ENCODE measurements around the gene PCMT1.
"Not testable (repeated sequence)": the region's sequence is repeated elsewhere in the genome, so short reads cannot be mapped to it uniquely, and the experiment has no call there.

PCMT1 gene

GRCh38 chr6:149842331-149842730, 92.8 kb downstream of the PCMT1 start:
- Histone ChIP-seq H3K4me1 (peaks cover 25% of the 10 kb centered on the region), H3K9ac (no peak overlapping the region), H3K36me3 (ENCODE audit: control insufficient read depth, insufficient read depth, low read length) (no peaks in the 10 kb centered on the region), H3K79me2 (peaks cover 18% of the 10 kb centered on the region), H3K27me3 (ENCODE audit: control insufficient read depth, insufficient read depth, low read length) (no peaks in the 10 kb centered on the region), H3K27ac (no peak overlapping the region), H3K4me3 (ENCODE audit: low read depth, low read length) (no peak overlapping the region), H3K4me2 (ENCODE audit: low read length) (no peak overlapping the region), H2AFZ (no peak overlapping the region), H3K9me3 (ENCODE audit: control insufficient read depth, low read length) (no peaks in the 10 kb centered on the region)
- no peak for TF ChIP-seq CTCF (IDR thresholded peaks at IDR 0.05)

- Histone ChIP-seq H3K79me2 (peaks cover 18% of the 10 kb centered on the region), H2AFZ (no peak overlapping the region), H3K4me1 (peaks cover 31% of the 10 kb centered on the region), H3K9ac (no peak overlapping the region), H3K27me3 (ENCODE audit: control insufficient read depth, insufficient read depth, low read length) (no peaks in the 10 kb centered on the region), H3K9me3 (ENCODE audit: control insufficient read depth, low read length) (no peaks in the 10 kb centered on the region), H3K4me3 (ENCODE audit: low read depth, low read length) (no peak overlapping the region), H3K36me3 (ENCODE audit: control insufficient read depth, insufficient read depth, low read length) (no peaks in the 10 kb centered on the region), H3K27ac (no peak overlapping the region), H3K4me2 (ENCODE audit: low read length) (no peak overlapping the region)
- no peak for TF ChIP-seq CTCF (IDR thresholded peaks at IDR 0.05)
These were observed 93.6 kb downstream of the PCMT1 start for GRCh38 chr6:149843051-149843633.

GRCh38 chr6:149844036-149844435, 94.5 kb downstream of the PCMT1 start:
- H3K4me2 ChIP-seq (ENCODE audit: low read length); H2AFZ ChIP-seq; H3K9ac ChIP-seq; H3K27me3 ChIP-seq (ENCODE audit: control insufficient read depth, insufficient read depth, low read length); H3K36me3 ChIP-seq (ENCODE audit: control insufficient read depth, insufficient read depth, low read length); H3K27ac ChIP-seq; H3K9me3 ChIP-seq (ENCODE audit: control insufficient read depth, low read length); H3K4me3 ChIP-seq (ENCODE audit: low read depth, low read length): not testable (repeated sequence)
- H3K4me1 ChIP-seq, result peaks cover 31% of the 10 kb centered on the region
- H3K79me2 ChIP-seq, result peaks cover 18% of the 10 kb centered on the region

- no peak for TF ChIP-seq CTCF (IDR thresholded peaks at IDR 0.05)
These were observed 94.9 kb downstream of the PCMT1 start for GRCh38 chr6:149844480-149844879.

GRCh38 chr6:149845549-149845948, 96.0 kb downstream of the PCMT1 start:
- Histone ChIP-seq H3K4me1 (peaks cover 31% of the 10 kb centered on the region), H2AFZ (no peak overlapping the region), H3K4me3 (ENCODE audit: low read depth, low read length) (no peak overlapping the region), H3K9ac (no peak overlapping the region), H3K79me2 (peaks cover 16% of the 10 kb centered on the region), H3K4me2 (ENCODE audit: low read length) (peak overlapping the region; percentile 29), H3K36me3 (ENCODE audit: control insufficient read depth, insufficient read depth, low read length) (no peaks in the 10 kb centered on the region), H3K9me3 (ENCODE audit: control insufficient read depth, low read length) (no peaks in the 10 kb centered on the region), H3K27me3 (ENCODE audit: control insufficient read depth, insufficient read depth, low read length) (no peaks in the 10 kb centered on the region), H3K27ac (peak overlapping the region; percentile 58)
- TF ChIP-seq CTCF (IDR thresholded peaks at IDR 0.05), result no peak

More at GRCh38 chr6:149844480-149844879, 94.9 kb downstream of the PCMT1 start:
- no peak overlapping the region for H2AFZ ChIP-seq
- H3K4me1 ChIP-seq, result peaks cover 31% of the 10 kb centered on the region
- H3K27me3 ChIP-seq (ENCODE audit: control insufficient read depth, insufficient read depth, low read length), result no peaks in the 10 kb centered on the region
- no peak overlapping the region for H3K4me2 ChIP-seq (ENCODE audit: low read length)
- no peak overlapping the region for H3K4me3 ChIP-seq (ENCODE audit: low read depth, low read length)
- no peak overlapping the region for H3K27ac ChIP-seq
- no peak overlapping the region for H3K9ac ChIP-seq
- peaks cover 20% of the 10 kb centered on the region for H3K79me2 ChIP-seq
- H3K9me3 ChIP-seq (ENCODE audit: control insufficient read depth, low read length), result no peaks in the 10 kb centered on the region
- H3K36me3 ChIP-seq (ENCODE audit: control insufficient read depth, insufficient read depth, low read length), result no peaks in the 10 kb centered on the region

All from parathyroid adenoma (tissue), 2 donors.